ENCODE measurements around the gene SLC39A13.

SLC39A13 gene

GRCh38 chr11:47409440-47410369, 1.3 kb downstream of the SLC39A13 start:
- H3K27ac ChIP-seq (replicated peaks; ENCODE audit: low read length): no peak overlapping the region
- H3K4me3 ChIP-seq (ENCODE audit: low read length in 2 of 2): peak overlapping the region in 1 of 2 donors; percentile 79
- no CpG with 5 or more reads among the region's 31 CpGs for WGBS, 2 donors (ENCODE audit: extremely low coverage in 2 of 2, insufficient read length in 2 of 2, insufficient replicate concordance in 1 of 2)

GRCh38 chr11:47410370-47411264, 2.2 kb downstream of the SLC39A13 start:
- Histone ChIP-seq H2AFZ (ENCODE audit: low read length) (no peak overlapping the region), H2BK120ac (ENCODE audit: low read depth, low read length) (no peak overlapping the region), H3K27ac (replicated peaks; ENCODE audit: low read length) (no peak overlapping the region), H3K18ac (ENCODE audit: low read length) (no peak overlapping the region), H3K4me3 (ENCODE audit: low read length in 2 of 2) (peak overlapping the region in 1 of 2 donors; percentile 12), H3K27me3 (ENCODE audit: control insufficient read depth in 3 of 3, insufficient read depth in 3 of 3, low read depth in 1 of 3, low read length in 3 of 3) (no peaks in the 10 kb centered on the region), H3K4me2 (ENCODE audit: insufficient read depth, low read length, poor library complexity, severe bottlenecking) (no peak overlapping the region), H3K36me3 (replicated peaks in 1 of 2; ENCODE audit: control insufficient read depth in 2 of 2, insufficient read depth in 2 of 2, low read length in 2 of 2) (peaks cover 14 to 35% of the 10 kb centered on the region in 2 donors), H2BK15ac (ENCODE audit: low read length) (no peak overlapping the region), H4K91ac (ENCODE audit: low read depth, low read length, poor library complexity) (no peak overlapping the region), H2AK5ac (ENCODE audit: low read depth, low read length) (no peak overlapping the region), H3K79me1 (ENCODE audit: low read depth, low read length) (no peaks in the 10 kb centered on the region), H3K23ac (ENCODE audit: low read depth, low read length, poor library complexity) (no peak overlapping the region), H3K4ac (ENCODE audit: low read length) (no peak overlapping the region), H2BK5ac (ENCODE audit: low read length) (no peak overlapping the region), H2BK12ac (ENCODE audit: low read length) (no peak overlapping the region), H3K9ac (ENCODE audit: low read depth, low read length, poor library complexity) (no peak overlapping the region), H3K14ac (ENCODE audit: low read length) (no peak overlapping the region), H3K9me3 (replicated peaks in 1 of 2; ENCODE audit: control insufficient read depth in 2 of 2, insufficient read depth in 1 of 2, low read depth in 1 of 2, low read length in 2 of 2) (no peaks in the 10 kb centered on the region), H3K4me1 (ENCODE audit: control insufficient read depth in 2 of 2, insufficient read depth in 1 of 2, low read depth in 1 of 2, low read length in 2 of 2) (peaks cover 8 to 13% of the 10 kb centered on the region in 2 donors), H4K8ac (ENCODE audit: low read depth, low read length) (no peak overlapping the region)
- no CpG with 5 or more reads among the region's 12 CpGs for WGBS, 2 donors (ENCODE audit: extremely low coverage in 2 of 2, insufficient read length in 2 of 2, insufficient replicate concordance in 1 of 2)
- no peak for DNase-seq (ENCODE audit: low spot score)

More at GRCh38 chr11:47409440-47410369, 1.3 kb downstream of the SLC39A13 start:
- no peak for DNase-seq (ENCODE audit: low spot score)
- H3K27me3 ChIP-seq (ENCODE audit: control insufficient read depth in 3 of 3, insufficient read depth in 3 of 3, low read depth in 1 of 3, low read length in 3 of 3): no peaks in the 10 kb centered on the region
- no peak overlapping the region for H3K18ac ChIP-seq (ENCODE audit: low read length)
- no peak overlapping the region for H2BK15ac ChIP-seq (ENCODE audit: low read length)
- H3K36me3 ChIP-seq (replicated peaks in 1 of 2; ENCODE audit: control insufficient read depth in 2 of 2, insufficient read depth in 2 of 2, low read length in 2 of 2): peaks cover 10 to 27% of the 10 kb centered on the region in 2 donors
- H2AFZ ChIP-seq (ENCODE audit: low read length): no peak overlapping the region
- no peak overlapping the region for H2BK5ac ChIP-seq (ENCODE audit: low read length)
- H3K9me3 ChIP-seq (replicated peaks in 1 of 2; ENCODE audit: control insufficient read depth in 2 of 2, insufficient read depth in 1 of 2, low read depth in 1 of 2, low read length in 2 of 2): no peaks in the 10 kb centered on the region
- H3K4me1 ChIP-seq (ENCODE audit: control insufficient read depth in 2 of 2, insufficient read depth in 1 of 2, low read depth in 1 of 2, low read length in 2 of 2): peaks cover 8 to 13% of the 10 kb centered on the region in 2 donors
- no peak overlapping the region for H4K91ac ChIP-seq (ENCODE audit: low read depth, low read length, poor library complexity)
- H2BK120ac ChIP-seq (ENCODE audit: low read depth, low read length): no peak overlapping the region
- no peak overlapping the region for H3K4me2 ChIP-seq (ENCODE audit: insufficient read depth, low read length, poor library complexity, severe bottlenecking)
- no peaks in the 10 kb centered on the region for H3K79me1 ChIP-seq (ENCODE audit: low read depth, low read length)
- H4K8ac ChIP-seq (ENCODE audit: low read depth, low read length): no peak overlapping the region
- H2AK5ac ChIP-seq (ENCODE audit: low read depth, low read length): peak overlapping the region; percentile 3
- no peak overlapping the region for H2BK12ac ChIP-seq (ENCODE audit: low read length)
- H3K14ac ChIP-seq (ENCODE audit: low read length): no peak overlapping the region
- H3K4ac ChIP-seq (ENCODE audit: low read length): no peak overlapping the region
- no peak overlapping the region for H3K23ac ChIP-seq (ENCODE audit: low read depth, low read length, poor library complexity)
- H3K9ac ChIP-seq (ENCODE audit: low read depth, low read length, poor library complexity): peak overlapping the region; percentile 94

GRCh38 chr11:47411884-47412746, 3.7 kb downstream of the SLC39A13 start:
- Histone ChIP-seq H3K4me3 (ENCODE audit: low read length in 2 of 2) (no peak overlapping the region), H2AFZ (ENCODE audit: low read length) (no peak overlapping the region), H3K14ac (ENCODE audit: low read length) (peak overlapping the region; percentile 82), H3K4me1 (ENCODE audit: control insufficient read depth in 2 of 2, insufficient read depth in 1 of 2, low read depth in 1 of 2, low read length in 2 of 2) (peaks cover 8 to 11% of the 10 kb centered on the region in 2 donors), H3K23ac (ENCODE audit: low read depth, low read length, poor library complexity) (peak overlapping the region; percentile 65), H3K4me2 (ENCODE audit: insufficient read depth, low read length, poor library complexity, severe bottlenecking) (no peak overlapping the region), H4K8ac (ENCODE audit: low read depth, low read length) (no peak overlapping the region), H3K4ac (ENCODE audit: low read length) (peak overlapping the region; percentile 53), H3K27me3 (ENCODE audit: control insufficient read depth in 3 of 3, insufficient read depth in 3 of 3, low read depth in 1 of 3, low read length in 3 of 3) (no peaks in the 10 kb centered on the region), H3K9me3 (replicated peaks in 1 of 2; ENCODE audit: control insufficient read depth in 2 of 2, insufficient read depth in 1 of 2, low read depth in 1 of 2, low read length in 2 of 2) (no peaks in the 10 kb centered on the region), H4K91ac (ENCODE audit: low read depth, low read length, poor library complexity) (no peak overlapping the region), H3K79me1 (ENCODE audit: low read depth, low read length) (peaks cover 1% of the 10 kb centered on the region), H2BK120ac (ENCODE audit: low read depth, low read length) (no peak overlapping the region), H3K18ac (ENCODE audit: low read length) (peak overlapping the region; percentile 38), H2AK5ac (ENCODE audit: low read depth, low read length) (peak overlapping the region; percentile 70), H2BK15ac (ENCODE audit: low read length) (no peak overlapping the region), H2BK5ac (ENCODE audit: low read length) (no peak overlapping the region), H3K36me3 (replicated peaks in 1 of 2; ENCODE audit: control insufficient read depth in 2 of 2, insufficient read depth in 2 of 2, low read length in 2 of 2) (peaks cover 14 to 48% of the 10 kb centered on the region in 2 donors), H3K27ac (replicated peaks; ENCODE audit: low read length) (no peak overlapping the region), H3K9ac (ENCODE audit: low read depth, low read length, poor library complexity) (peak overlapping the region; percentile 60), H2BK12ac (ENCODE audit: low read length) (no peak overlapping the region)
- no peak for DNase-seq (ENCODE audit: low spot score)
- no CpG with 5 or more reads among the region's 12 CpGs for WGBS, 2 donors (ENCODE audit: extremely low coverage in 2 of 2, insufficient read length in 2 of 2, insufficient replicate concordance in 1 of 2)

Measured in neuronal stem cell (in vitro differentiated cells).